ENCODE data around the gene SRC.

The SRC gene

DNA sequence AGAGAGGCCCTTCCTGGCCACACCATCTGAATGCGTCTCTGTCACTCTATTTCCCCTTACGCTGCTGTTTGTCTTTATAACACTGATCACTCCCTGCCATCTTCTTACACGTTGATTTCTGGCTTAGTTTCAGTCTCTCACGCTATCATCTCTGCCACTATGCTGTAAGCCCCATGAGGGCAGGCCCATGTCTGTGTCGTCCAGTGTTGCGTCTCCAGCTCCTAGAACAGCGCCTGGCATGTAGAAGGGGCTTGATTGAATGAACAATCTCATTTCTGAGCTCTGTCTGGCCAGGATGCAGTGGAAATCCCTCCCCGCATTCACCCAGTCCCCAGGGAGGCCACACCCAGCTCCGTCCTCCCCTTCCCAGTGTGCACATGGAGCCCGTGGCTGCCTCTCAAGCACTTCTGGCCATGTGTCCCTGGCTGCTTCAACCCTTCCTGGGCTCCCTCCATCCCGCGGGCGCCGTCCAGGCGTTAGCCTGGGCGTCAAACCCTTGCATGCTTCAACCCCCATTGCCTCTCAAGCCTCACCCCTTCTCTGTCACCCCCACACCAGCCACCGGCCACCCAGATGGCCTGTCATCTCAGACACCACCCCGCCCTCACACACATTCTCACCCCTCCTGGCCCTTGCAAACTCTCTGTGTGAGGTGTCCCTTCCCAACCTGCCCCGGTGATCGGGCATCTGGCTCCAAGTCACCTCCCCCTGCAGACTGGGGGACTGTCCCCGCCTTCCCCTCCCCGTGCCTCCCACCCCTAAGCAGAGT is 71.1 kb downstream of the SRC start:
- DNase-seq: no peak

DNA sequence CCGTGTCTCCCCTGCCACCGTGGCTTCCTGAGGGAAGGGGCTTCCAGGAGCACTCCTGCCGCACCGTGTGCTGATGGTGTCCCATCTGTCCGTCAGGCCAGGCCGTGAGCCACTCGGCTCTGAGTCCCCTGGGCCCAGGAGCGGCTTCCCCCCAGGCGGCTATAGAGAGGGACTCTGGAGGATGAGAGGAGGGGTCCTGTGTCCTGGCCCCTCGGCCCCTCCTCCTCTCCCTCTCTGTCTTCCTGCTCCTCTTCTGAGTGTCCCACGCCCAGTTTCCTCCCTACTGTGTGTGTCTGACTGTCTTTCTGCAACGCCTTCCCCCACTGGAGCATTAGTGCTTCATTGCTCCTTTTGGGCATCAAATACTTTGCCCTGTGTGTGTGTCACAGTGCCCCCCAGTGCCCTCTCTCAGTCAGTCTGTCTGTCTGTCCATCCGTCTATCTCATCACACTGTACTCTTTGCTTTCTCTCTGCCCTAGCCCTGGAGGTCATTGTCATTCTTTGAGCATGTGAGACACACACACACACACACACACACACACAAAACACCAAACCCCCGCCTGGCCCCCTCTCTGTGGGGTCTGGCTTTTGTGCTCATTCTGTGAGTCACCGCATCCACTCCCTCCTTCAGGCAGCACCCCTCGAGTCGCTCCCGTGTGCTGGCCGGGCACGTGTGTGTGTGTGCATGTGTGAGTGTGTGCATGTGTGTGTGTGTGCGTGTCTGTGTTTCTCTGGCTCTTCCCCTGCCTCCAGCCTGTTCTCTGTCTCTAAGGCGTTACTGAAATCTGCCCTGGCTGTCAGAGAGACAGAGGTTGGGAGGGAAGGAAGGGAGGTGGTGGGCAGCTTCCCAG is 71.9 kb downstream of the SRC start:
- DNase-seq: no peak

DNA sequence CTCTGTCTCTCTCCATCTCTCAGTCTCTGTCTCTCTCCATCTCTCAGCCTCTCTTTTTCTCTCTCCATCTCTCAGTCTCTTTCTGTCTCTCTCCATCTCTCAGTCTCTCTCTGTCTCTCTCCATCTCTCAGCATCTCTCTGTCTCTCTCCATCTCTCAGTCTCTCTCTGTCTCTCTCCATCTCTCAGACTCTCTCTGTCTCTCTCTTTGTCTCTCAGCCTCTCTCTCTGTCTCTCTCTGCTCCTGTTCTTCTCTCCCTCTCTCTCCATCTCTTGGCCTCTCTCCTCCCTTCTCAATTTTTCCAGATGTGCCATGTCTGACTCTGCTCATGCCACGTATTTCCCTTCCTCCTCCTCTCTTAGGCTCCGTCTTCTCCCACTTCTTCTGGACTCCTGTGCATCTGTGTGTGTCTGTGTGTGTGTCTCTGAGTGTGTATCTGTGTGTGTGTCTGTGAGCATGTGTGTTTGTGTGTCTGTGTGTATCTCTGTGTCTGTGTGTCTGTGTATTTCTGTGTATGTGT is 72.7 kb downstream of the SRC start:
- DNase-seq: no peak

DNA sequence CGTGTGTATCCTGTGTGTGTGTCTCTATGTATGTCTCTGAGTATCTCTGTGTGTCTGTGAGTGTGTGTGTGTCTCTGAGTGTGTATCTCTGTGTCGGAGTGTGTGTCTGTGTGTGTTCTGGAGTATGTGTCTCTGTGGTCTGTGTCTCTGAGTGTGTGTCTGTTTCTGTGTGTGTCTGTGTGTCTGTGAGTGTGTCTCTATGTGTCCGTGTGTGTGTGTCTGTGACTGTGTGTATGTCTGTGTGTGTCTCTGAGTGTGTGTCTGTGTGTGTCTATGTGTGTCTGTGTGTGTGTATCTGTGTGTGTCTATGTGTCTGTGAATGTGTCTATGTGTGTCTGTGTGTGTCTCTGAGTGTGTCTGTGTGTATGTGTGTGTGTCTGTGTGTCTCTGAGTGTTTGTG is 73.4 kb downstream of the SRC start:
- DNase-seq: no peak

DNA sequence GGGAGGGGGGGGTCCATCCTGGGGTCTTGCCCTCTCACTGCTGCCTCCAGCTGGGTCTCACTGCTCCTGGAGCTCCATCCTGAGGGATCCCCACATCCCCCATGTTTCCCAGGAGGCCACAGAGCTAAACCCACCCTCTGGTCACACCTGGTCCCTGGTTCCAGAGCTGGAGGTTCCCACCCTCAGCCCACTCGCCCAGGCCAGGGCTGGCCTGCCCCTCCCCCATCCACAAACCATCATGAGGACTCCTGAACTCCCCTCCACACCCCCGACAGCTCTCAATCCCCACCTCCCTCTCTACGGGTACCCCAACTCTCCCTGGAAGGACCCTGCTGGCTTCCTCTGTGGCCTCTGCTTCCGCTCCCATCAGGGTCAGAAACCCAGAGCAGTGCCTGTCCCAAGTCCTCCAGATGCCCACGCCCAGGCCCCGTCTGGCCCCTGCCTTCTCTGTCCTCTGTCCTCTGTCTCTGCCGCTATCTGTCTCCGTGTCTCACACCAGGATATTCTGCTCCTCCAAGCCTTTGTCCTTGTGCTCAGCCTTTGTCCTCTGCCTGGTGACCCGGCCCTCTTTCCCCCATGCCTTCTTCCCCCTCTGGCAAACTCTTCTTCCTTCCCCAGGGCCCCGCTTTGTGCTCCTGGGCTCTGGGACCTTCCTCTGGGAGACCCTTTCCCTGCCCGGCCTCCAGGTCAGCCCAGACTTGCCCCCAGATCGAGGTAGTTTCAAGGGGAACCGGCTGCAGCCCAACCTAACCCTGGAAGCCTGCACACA is 74.0 kb downstream of the SRC start:
- DNase-seq: no peak

DNA sequence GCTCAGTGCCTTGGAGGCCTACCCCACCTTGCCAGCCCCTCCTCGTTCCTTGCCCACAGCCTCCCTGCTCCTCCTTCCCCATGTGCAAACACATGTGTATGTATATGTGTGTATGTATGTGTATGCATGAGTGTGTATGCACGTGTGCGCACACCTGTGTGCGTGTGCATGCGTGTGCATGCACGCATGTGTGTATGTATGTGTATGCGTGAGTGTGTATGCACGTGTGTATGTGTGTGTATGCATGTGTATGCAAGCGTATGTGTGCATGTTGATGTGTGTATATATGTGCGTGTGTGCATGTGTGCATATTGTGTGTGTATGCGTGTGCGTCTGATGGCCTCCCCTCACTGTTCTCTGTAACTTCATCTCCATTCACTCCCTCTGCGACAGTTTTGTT is 74.7 kb downstream of the SRC start:
- DNase-seq: no peak

DNA sequence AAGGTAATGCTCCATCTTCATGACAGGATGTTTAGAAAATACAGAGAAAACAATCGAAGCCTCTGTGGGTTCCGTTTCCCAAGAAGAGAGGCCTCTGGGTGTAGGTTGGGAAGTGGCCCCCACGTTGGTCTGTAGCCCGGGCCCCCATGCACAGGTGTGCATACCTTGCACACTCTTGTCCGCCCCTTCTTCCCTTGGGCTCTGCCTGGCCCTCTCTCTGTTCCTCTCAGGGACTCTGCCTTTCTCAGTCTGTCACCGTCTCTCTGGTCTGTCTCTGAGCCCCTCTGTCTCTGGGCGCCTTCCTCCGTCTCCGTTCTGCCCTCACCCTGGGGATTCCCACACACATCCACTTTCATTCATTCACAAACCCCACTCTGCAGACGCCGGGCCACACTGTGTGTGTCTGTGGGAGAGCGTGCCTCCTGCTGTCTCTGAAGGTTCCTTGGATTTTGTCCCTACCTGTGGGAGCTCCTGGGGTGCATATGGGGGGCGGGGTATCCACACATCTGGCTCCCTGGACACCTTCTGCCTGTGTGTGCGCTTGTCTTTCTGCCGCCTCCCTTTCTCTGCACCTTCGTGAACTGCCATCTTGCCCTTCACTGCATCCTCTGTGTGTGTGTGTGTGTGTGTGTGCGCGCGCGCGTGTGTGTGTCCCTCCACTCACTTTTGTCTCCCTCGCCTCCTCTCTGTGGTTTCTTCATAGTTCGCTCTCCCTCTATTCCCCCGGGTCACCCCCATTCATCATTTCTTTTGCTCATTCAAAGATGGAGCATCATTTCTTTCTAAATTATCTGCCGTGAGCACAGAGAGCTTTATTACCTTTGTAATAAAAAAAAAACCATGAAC is 75.3 kb downstream of the SRC start:
- no peak for DNase-seq

DNA sequence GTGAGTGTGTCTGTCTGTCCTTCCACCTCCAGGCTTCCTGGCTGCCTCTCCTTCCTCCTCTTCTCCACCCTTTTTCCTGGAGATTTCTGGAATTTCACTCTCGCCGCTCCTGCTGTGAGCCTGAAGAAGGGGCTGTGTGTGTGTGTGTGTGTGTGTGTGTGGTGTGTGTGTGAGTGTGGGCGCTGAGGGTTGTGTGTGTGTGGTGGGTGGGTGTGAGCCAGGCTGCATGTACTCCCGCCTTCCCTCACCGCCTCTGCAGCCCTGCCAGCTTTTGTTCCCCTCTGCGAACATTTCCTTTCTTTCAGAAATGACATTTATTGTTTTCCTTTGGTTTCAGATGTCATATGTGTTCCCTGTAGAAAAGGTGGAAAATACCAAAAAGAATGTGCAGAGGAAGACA is 76.0 kb downstream of the SRC start:
- no peak for DNase-seq

DNA sequence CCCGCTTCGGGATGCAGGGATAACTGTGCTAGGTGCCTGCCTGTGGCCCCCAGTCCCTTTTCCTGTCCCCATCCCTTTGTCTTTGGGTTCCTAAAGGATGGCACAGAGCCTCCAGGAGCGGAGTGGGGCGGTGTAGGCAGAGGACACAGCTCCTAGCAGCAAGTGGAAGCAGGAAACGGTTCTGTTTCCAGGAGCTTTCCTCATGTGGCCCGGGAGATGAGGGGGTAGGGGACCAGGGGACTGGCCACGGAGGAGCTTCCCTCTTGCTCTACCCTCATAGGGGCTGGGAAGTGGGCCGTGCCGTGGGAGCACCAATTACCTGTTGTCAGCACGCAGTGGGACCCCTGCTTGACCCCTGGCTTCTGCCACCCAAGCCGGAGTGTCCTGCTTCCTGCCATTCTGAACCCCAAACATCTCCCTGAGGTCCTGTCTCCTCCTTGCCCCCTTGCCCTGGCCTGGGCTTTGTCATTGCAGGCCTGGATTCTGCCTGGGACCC is 76.9 kb downstream of the SRC start:
- DNase-seq: no peak

DNA sequence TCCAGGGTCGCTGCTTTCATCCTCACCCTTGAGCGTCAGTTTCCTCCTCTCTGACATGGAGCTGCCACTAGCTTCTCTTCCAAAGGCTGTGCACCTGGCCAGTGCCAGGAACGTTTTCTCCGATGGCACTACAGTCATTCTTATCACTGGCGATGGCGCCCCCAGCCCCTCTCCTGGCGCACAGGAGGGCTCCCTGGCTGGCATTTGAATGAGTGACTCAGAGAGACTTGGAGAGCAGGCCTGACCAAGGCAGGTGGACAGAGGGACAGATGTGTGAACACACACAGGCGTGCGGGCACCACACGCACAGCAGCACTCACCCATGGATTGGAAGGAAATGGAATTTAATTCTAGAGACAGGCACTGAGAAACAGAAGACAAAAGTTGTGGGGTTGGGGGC is 77.6 kb downstream of the SRC start:
- no peak for DNase-seq

DNA sequence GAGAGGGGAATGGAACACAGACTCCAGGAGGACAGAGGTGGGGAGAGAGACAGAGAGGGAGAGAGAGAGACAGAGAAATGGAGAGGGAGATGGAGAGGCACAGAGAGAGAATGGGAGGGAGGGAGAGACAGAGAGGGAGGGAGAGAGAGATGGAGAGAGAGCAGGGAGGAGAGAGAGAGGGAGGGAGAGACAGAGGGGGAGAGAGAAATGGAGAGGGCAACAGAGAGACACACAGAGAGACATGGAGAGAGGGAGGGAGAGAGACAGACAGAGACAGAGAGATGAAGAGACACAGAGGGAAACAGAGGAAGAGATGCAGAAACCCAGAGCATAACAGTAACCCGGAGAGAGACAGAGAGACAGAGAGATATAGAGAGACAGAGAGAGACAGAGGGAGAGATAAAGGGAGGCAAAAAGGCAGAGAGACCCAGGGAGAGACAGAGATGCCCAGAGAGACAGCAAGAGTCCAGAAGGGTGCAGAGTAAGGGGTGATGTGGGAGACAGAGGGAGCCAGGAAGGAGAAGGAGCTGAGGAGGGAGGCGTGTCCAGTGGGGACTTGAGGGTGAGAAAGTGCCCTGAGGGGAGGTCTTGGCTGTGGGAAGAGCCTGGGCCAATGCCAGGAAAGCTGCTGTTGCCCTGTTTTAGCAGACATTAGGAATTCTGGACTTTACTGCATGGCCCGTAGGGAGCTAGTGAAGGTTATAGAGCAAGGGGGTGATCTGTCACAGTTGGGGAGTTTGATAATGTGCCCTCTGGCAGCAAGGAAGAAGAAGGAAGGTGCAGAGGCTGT is 78.3 kb downstream of the SRC start:
- no peak for DNase-seq

DNA sequence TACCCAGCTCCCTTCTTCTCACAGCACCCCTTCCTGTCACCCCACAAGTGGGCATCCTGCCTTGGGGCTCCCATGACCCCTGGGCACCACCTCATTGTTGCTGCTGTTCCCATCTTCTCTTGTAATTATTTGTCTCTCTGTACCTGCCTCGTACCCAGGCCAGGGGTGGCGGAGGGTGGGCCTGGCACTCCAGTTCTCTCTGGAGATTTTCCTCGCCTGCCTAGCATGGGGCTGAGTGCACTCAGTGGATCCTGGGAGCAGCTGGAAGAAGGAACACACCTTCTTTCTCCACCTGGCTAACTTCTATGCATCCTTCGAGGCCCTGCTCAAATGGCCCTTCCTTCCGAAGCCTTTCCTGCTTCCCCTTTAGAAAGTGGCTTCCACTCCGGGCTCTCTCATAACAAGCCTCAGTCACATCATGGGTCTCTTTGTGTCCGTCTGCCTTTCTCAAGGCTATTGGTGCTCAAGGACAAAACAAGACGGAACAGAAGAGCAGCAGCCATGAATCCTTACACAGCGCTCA is 79.2 kb downstream of the SRC start:
- no peak for DNase-seq

DNA sequence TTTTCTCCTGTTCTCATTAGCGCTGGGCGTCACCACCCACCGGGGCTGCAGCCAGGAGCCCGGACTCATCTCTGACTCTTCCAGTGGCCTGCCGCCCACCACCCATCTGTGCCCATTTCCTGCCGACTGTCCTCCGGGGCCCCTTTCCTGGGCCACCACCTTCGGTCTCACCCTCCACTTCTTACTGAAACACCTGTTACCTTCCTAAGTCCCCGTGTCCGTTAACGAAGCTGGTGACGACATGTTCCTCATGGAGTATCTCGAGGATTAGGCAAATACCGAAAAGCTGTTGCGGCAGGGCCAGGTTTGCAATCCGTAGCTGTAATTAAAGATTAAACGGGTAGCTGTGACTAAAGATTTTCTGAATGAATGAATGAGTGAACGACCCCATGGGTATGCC is 80.2 kb downstream of the SRC start:
- DNase-seq: no peak

DNA sequence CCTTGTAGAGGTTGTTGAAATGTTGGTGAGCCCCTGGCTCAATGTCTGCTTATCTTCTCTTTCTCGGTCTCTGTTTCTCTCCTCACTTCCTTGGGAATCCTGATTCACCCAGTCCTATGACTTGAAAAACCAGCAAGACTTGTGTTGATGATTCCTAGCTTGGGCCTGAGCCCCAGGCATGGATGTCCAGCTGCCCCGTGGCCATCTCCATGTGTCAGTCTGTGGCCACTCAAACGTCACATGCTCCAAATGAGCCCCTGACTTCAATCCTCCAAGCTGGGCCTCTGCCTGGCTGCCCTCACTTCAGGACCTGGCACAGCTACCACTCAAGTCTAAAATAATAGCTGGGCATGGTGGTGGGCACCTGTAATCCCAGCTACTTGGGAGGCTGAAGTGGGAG is 81.0 kb downstream of the SRC start:
- no peak for DNase-seq

DNA sequence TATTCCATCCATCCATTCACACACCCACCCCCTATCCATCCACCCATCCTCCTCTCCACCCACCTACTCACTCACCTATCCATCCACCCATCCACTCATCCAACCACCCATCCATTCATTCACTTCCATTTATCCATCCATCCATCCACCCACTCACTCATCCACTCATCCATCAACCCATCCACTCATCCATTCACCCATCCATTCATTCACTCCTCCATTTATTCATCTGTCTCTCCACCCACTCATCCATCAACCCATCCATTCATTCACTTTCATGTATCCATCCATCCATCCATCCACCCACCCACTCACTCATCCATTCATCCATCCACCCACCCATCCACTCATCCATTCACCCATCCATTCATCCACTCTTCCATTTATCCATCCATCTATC is 84.1 kb downstream of the SRC start:
- DNase-seq: no peak

DNA sequence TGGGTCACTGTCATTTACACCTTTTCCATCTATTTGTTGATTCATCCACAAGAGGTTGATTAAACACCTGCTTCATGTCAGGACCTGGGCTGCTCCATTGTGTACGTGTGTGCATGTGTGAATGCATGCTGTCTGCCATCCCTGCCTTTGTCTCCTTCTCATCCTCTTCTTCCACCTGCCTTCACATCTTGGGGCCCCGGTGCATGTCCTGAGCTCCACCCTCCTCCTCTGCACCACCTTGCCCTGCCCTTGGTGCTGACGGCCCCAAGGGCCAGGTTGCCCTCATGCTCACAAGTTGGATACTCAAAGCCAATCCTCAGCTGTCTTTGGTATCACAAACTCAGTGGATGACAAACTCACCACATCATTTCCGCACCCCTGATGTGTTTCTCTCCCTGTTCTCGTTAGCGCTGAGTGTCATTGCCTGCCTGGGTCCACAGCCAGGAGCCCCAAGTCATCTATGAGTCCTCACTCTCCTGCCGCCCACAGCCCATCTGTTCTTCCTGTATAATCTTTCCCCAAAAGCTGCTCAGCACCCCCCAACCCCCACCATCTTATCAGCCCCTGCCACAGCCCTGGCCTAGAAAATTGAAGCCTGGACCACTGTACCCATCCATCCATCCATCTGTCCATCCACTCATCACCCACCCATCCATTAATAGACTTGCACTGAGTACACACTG is 85.0 kb downstream of the SRC start:
- no peak for DNase-seq

DNA sequence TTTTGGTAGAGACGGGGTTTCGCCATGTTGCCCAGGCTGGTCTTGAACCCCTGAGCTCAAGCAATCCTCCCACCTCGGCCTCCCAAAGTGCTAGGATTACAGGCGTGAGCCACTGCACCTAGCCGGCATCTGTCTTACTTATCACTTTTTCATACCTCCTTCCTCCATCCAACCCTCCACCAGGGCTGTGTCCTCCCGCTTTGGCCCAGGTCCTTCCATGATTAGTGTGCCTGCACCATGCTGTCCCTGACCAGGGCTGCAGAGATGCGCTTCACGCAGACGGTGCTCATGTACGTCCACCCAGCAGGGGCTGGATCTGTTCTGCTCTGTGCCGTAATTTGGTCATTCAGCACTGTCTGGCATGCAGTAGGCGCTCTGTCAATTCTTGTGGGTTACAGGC is 85.8 kb downstream of the SRC start:
- DNase-seq: no peak

DNA sequence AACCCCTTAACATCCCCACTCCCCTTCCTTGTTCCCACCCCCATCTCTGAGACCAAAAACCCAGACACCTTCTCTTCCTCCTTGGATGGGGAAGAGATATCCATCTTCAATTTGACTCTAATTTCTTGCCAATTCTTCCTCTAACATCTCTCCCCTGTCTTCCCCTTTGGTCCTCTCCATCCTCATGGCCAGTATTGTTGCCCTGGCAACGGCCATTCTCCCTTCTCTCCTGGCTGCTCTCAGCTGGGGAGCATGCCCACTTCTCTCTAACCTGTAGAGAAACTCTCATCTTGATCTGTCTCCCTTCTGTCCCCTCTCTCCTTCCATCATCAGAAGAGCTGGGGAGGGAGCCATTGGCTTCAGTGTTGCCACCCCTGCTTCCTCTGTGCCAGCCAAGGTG is 86.7 kb downstream of the SRC start:
- no peak for DNase-seq

DNA sequence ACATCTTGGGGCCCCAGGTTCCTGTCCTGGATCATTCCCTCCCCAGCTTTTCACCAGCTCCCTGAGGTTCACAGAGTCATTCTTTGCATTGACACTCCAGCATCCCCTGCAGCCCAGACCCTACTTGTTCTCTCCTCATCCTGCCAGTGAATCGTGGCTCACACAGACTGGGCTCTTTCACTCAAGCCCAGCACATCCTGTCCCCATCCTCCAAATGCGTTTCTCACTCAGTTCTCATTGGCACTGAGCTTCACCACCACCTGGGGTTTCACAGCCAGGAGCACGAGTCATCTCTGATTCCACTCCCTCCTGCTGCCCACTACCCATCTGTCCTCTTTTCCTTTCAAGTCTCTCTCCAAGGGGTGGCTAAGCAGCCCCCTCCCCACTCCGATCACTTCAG is 89.7 kb downstream of the SRC start:
- no peak for DNase-seq

DNA sequence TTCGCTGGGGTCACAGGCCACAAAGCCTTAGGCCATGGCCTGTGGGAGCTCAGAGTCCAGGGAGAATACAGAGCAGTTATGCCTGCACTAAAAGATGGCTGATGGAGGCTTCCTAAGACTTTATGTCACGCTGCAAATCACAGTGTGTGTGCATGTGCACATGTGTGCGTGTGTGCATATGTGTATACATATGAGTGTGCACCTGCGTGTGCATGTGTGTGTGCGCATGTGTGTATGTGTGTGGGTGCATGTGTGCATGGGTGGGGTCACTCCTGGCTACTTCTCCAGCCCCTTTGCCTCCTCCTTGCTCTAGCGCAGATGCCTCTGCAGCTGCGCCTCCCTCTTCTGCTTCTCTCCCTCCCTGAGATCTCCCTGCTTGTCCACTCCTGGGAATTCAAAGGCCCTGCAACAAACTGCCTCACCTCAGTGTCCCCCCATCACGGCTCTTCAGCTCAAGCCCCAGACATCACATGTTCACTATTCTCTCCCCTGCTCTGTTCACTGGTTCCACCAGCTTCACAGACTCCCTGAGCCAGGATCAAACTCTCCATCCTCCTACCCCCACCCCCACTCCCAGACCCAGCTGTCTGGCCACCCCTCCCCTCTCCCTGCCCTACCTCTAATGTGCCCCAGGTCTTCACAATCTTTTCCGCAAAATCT is 90.7 kb downstream of the SRC start:
- no peak for DNase-seq

Data from cerebellar nuclear complex (tissue), 1 donor.